NCI-H2107 treated with DMSO at 0.1 percent for 48 hours (cell line): ENCODE results near the gene CRYBB1.
A peak's percentile ranks its signal among the peaks of the same experiment; 100 is the strongest.

ENCODE experiments used
- DNase-seq: peaks from one replicate; lab custom pipeline; 2025; ENCODE audit not compliant: unreplicated experiment; lab: John Stamatoyannopoulos, UW

CRYBB1 gene

GRCh38 chr22:26617271-26618199, at the start of gene CRYBB1:
Gene CRYBB1, minus strand, starts transcription at chr22:26618027. Its CDS starts 1,708 bp downstream, at chr22:26616319.
- no peak for DNase-seq

GRCh38 chr22:26667140-26667539, 49.3 kb upstream of the CRYBB1 start:
- DNase-seq = no peak

- DNase-seq = no peak
These were observed 48.0 kb upstream of the CRYBB1 start for GRCh38 chr22:26665813-26666231.

GRCh38 chr22:26663374-26663923, 45.6 kb upstream of the CRYBB1 start:
- DNase-seq = no peak

GRCh38 chr22:26662160-26662559, 44.3 kb upstream of the CRYBB1 start:
- DNase-seq = no peak

GRCh38 chr22:26660961-26661578, 43.2 kb upstream of the CRYBB1 start:
- DNase-seq = peak; percentile 23

GRCh38 chr22:26660356-26660755, 42.5 kb upstream of the CRYBB1 start:
- DNase-seq = no peak

- DNase-seq = peak; percentile 70
These were observed 41.0 kb upstream of the CRYBB1 start for GRCh38 chr22:26658671-26659478.

GRCh38 chr22:26658161-26658560, 40.3 kb upstream of the CRYBB1 start:
- no peak for DNase-seq

- no peak for DNase-seq
These were observed 39.3 kb upstream of the CRYBB1 start, which contains the start of gene MIAT for GRCh38 chr22:26656891-26657851. Gene MIAT, plus strand, starts transcription at chr22:26657588.

GRCh38 chr22:26651815-26652214, 34.0 kb upstream of the CRYBB1 start:
- no peak for DNase-seq

GRCh38 chr22:26650722-26651421, 33.0 kb upstream of the CRYBB1 start:
- DNase-seq = no peak

- peak; percentile 28 for DNase-seq
These were observed 30.9 kb upstream of the CRYBB1 start for GRCh38 chr22:26648528-26649388.

GRCh38 chr22:26648011-26648497, 30.2 kb upstream of the CRYBB1 start:
- DNase-seq = peak; percentile 79

- peak; percentile 38 for DNase-seq
These were observed 28.3 kb upstream of the CRYBB1 start for GRCh38 chr22:26646158-26646557.

- no peak for DNase-seq
These were observed 25.7 kb upstream of the CRYBB1 start for GRCh38 chr22:26643418-26644100.
